IPS DF 4.7 (cell line): Measurements from ENCODE around the gene ATP5ME.

Source experiments
- DNase-seq: peaks from one replicate; pipeline ENCODE4 v3.0.0-alpha.2; 2013; ENCODE audit warnings: low spot score; ENCODE audit errors: extremely low read depth

The ATP5ME gene

DNA sequence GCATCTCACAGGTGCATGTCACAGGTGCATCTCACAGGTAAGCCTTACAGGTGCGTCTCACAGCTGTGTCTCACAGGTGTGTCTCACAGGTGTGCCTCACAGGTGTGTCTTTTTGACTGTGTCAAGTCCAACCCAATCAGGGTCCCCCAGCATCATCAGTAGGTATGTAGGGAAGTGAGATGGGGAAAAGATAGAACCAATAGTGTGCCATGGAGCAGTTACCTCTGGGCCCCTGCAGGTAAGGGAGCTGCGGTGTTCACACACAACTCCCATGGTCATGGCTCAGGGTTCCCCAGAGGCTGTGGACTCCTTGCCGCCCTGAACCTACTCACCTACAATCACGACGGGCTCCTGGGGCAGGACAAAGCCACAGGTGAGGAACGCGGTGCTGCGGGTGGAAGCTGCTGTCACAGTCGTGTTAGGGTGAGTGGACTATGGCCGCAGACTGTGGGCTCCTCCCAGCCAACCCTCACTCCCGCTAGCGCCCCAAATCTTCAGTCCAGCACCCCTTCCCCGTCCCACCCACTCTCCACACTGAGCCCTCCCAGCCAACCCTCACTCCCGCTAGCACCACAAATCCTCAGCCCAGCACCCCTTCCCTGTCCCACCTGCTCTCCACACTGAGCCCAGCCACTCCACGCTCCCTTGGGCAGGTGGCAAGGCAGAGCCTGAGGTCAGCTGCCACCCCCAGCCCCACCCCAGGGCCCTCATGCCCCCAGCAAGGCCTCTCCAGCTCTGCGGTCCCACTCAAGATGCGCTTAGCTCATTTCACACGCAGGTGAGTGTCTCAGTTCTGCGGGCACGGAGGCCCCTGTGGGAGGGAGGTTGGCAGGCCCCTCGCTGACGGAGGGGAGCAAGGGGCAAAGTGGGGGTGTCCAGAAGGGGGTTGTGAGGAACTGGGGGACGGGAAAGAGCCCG lies 50.8 kb downstream of the ATP5ME start:
- no peak for DNase-seq
